ENCODE data around the gene RAB11FIP3.

GRCh38 chr16:473046-474043 lies 47.9 kb downstream of the RAB11FIP3 start:
- TF ChIP-seq CTCF (conservative IDR thresholded peaks at IDR 0.05; ENCODE audit: low read depth, low read length) (no peak), EZH2 (IDR thresholded peaks at IDR 0.05; ENCODE audit: low read length, unreplicated experiment) (no peak)
